Measurements from ENCODE around the gene ATP5MC2. TPM values are rescaled to one million over a fixed set of nuclear protein-coding genes. Genes with fewer than 3 reads are reported as not detected.

The ATP5MC2 gene
- total RNA-seq, 1 experiment from 2014 or later: 304 TPM

DNA sequence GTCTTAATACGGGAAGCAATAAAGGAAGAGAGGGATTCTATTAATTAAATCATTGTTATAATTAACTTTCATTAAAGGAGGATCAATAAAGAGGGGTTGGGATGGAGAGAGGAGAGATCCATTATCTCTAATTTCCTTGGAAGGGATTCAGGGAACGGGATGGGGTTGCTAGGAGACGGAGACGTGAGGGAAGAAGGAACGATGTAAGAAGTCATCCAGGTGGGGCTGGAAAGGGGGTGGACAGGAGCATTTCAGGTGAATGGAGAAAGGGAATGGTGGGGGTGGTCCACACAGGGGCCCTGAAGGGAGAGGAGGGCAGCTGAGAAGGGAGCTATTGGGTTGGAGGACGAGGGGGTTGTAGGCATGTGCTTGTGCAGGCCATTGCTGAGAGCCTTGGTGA lies 34.2 kb upstream of the ATP5MC2 start:
- Histone ChIP-seq H3K79me2 (ENCODE audit: insufficient read depth, low read length) (no peaks in the 10 kb centered on the region), H3K4me1 (ENCODE audit: control insufficient read depth in 1 of 2, insufficient read depth in 2 of 2, low read length in 2 of 2) (no peaks in the 10 kb centered on the region), H3K9me3 (ENCODE audit: control insufficient read depth in 1 of 2, insufficient read depth in 1 of 2, low read depth in 1 of 2, low read length in 2 of 2) (no peaks in the 10 kb centered on the region), H2AFZ (ENCODE audit: low read depth, low read length, poor library complexity, severe bottlenecking) (no peak overlapping the region), H3K9ac (ENCODE audit: low read length) (no peak overlapping the region), H3K27me3 (ENCODE audit: insufficient read depth, low read length) (no peaks in the 10 kb centered on the region), H3K27ac (ENCODE audit: low read depth, low read length) (no peak overlapping the region), H3K4me2 (ENCODE audit: low read length) (no peak overlapping the region), H3K36me3 (ENCODE audit: control insufficient read depth in 1 of 2, insufficient read depth in 2 of 2, low read length in 2 of 2) (no peaks in the 10 kb centered on the region), H3K9me2 (ENCODE audit: insufficient read depth) (no peaks in the 10 kb centered on the region), H3K4me3 (replicated peaks in 1 of 2; ENCODE audit: low read depth in 1 of 2, low read length in 2 of 2) (no peak overlapping the region), H4K20me1 (ENCODE audit: insufficient read depth) (no peaks in the 10 kb centered on the region)
- ChIA-PET CTCF (interaction anchor here (1.7 kb wide), 1 partner anchor 33 kb away, joined by 6 read pairs; no protein-coding TSS in a partner anchor), POLR2A (no interaction called here), RAD21 (ENCODE audit: low non-redundant PET in 1 of 2, low total read pairs in 2 of 2, uncharacterized antibody in 2 of 2, unreplicated experiment in 2 of 2) (no interaction called here)
- TF ChIP-seq FOSL1 (IDR thresholded peaks at IDR 0.05; ENCODE audit: low read depth): no peak
- TF ChIP-seq JUND (IDR thresholded peaks at IDR 0.05): no peak
- TF ChIP-seq, protein P1, sequence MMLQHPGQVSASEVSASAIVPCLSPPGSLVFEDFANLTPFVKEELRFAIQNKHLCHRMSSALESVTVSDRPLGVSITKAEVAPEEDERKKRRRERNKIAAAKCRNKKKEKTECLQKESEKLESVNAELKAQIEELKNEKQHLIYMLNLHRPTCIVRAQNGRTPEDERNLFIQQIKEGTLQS (IDR thresholded peaks at IDR 0.05): no peak
- no peak for TF ChIP-seq YY1 (IDR thresholded peaks at IDR 0.05; ENCODE audit: extremely low read depth, insufficient replicate concordance, low read depth, low read length)
- TF ChIP-seq, protein P2, sequence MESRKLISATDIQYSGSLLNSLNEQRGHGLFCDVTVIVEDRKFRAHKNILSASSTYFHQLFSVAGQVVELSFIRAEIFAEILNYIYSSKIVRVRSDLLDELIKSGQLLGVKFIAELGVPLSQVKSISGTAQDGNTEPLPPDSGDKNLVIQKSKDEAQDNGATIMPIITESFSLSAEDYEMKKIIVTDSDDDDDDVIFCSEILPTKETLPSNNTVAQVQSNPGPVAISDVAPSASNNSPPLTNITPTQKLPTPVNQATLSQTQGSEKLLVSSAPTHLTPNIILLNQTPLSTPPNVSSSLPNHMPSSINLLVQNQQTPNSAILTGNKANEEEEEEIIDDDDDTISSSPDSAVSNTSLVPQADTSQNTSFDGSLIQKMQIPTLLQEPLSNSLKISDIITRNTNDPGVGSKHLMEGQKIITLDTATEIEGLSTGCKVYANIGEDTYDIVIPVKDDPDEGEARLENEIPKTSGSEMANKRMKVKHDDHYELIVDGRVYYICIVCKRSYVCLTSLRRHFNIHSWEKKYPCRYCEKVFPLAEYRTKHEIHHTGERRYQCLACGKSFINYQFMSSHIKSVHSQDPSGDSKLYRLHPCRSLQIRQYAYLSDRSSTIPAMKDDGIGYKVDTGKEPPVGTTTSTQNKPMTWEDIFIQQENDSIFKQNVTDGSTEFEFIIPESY (IDR thresholded peaks at IDR 0.05; ENCODE audit: extremely low read depth, insufficient replicate concordance, low read length): no peak
- no peak for TF ChIP-seq TCF7L2 (IDR thresholded peaks at IDR 0.05; ENCODE audit: borderline replicate concordance, extremely low read depth, insufficient read depth, insufficient read length)
- no peak for TF ChIP-seq SIN3A (IDR thresholded peaks at IDR 0.05; ENCODE audit: low read depth)
- no peak for TF ChIP-seq POLR2AphosphoS5 (IDR thresholded peaks at IDR 0.05; ENCODE audit: low read depth, low read length)
- TF ChIP-seq EZH2phosphoT487 (IDR thresholded peaks at IDR 0.05; ENCODE audit: borderline replicate concordance): no peak
- TF ChIP-seq RAD21 (IDR thresholded peaks at IDR 0.05; ENCODE audit: low read depth): no peak
- no peak for TF ChIP-seq EZH2 (IDR thresholded peaks at IDR 0.05)
- no peak for TF ChIP-seq SRF (IDR thresholded peaks at IDR 0.05; ENCODE audit: low read depth)
- TF ChIP-seq, protein P3, sequence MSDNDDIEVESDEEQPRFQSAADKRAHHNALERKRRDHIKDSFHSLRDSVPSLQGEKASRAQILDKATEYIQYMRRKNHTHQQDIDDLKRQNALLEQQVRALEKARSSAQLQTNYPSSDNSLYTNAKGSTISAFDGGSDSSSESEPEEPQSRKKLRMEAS (IDR thresholded peaks at IDR 0.05): no peak
- TF ChIP-seq, protein P4, sequence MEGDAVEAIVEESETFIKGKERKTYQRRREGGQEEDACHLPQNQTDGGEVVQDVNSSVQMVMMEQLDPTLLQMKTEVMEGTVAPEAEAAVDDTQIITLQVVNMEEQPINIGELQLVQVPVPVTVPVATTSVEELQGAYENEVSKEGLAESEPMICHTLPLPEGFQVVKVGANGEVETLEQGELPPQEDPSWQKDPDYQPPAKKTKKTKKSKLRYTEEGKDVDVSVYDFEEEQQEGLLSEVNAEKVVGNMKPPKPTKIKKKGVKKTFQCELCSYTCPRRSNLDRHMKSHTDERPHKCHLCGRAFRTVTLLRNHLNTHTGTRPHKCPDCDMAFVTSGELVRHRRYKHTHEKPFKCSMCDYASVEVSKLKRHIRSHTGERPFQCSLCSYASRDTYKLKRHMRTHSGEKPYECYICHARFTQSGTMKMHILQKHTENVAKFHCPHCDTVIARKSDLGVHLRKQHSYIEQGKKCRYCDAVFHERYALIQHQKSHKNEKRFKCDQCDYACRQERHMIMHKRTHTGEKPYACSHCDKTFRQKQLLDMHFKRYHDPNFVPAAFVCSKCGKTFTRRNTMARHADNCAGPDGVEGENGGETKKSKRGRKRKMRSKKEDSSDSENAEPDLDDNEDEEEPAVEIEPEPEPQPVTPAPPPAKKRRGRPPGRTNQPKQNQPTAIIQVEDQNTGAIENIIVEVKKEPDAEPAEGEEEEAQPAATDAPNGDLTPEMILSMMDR (IDR thresholded peaks at IDR 0.05 in 2 of 3, conservative IDR thresholded peaks at IDR 0.05 in 1 of 3; ENCODE audit: borderline replicate concordance in 1 of 3, insufficient read depth in 1 of 3, low read depth in 2 of 3, low read length in 2 of 3): no peak
- TF ChIP-seq CEBPB (IDR thresholded peaks at IDR 0.05; ENCODE audit: low read depth): no peak
- TF ChIP-seq POLR2A (IDR thresholded peaks at IDR 0.05; ENCODE audit: borderline replicate concordance, extremely low read depth, insufficient read depth, insufficient read length): no peak
- no peak for TF ChIP-seq CBX3 (IDR thresholded peaks at IDR 0.05; ENCODE audit: low read depth)
- no peak for TF ChIP-seq EGR1 (IDR thresholded peaks at IDR 0.05; ENCODE audit: low read depth)
- ATAC-seq: no peak
- DNase-seq (ENCODE audit: low read depth, low spot score): no peak
- BruUV-seq (replicated peaks): no TSS peak
- intact Hi-C loops (cut with micrococcal nuclease): no loop called here

Data from HCT116 (cell line).